Caco-2 (cell line): ENCODE measurements around the gene CDH19. TPM values are rescaled to one million over a fixed set of nuclear protein-coding genes. Genes with fewer than 3 reads are reported as not detected.
A peak's percentile ranks its signal among the peaks of the same experiment; 100 is the strongest.

Experiments used
- BruUV-seq: library from RNA; stranded (reverse); fragments of 400-500 nt; replicated peaks from 2 replicates; lab custom pipeline; 2021; lab: Mats Ljungman, UMichigan
- CTCF ChIA-PET: fragments of 300-600 bp; sonication (Branson Sonifier 250); formaldehyde crosslinking; loops from one replicate; lab custom pipeline; 2022; ENCODE audit warnings: antibody characterized with exemption; lab: Charles Lee
- POLR2A ChIA-PET: fragments of 300-600 bp; sonication (Branson Sonifier 250); formaldehyde crosslinking; loops from one replicate; lab custom pipeline; 2022; ENCODE audit warnings: antibody characterized with exemption; lab: Charles Lee
- DNase-seq, 2 experiments: peaks; one replicate each; pipeline versions ENCODE4 v3.0.0 to v3.0.0-alpha.2; 2020 to 2022
- H3K27me3 ChIP-seq: replicated peaks from 2 replicates; pipeline ENCODE4 v1.6.0; 2011; ENCODE audit warnings: low read length; ENCODE audit not compliant: control insufficient read depth, insufficient read depth
- H3K36me3 ChIP-seq: 2 replicates; pipeline ENCODE4 v1.5.1; 2011; ENCODE audit warnings: low read length; ENCODE audit not compliant: control insufficient read depth, insufficient read depth
- H3K4me1 ChIP-seq: fragments of 250-450 bp; sonication (Bioruptor Pico); 2 replicates; pipeline ENCODE4 v1.5.1; 2020; ENCODE audit warnings: mild to moderate bottlenecking
- H3K4me3 ChIP-seq: 2 replicates; pipeline ENCODE4 v1.5.1; 2011; ENCODE audit warnings: low read depth, mild to moderate bottlenecking, control low read depth, low read length
- H3K9me3 ChIP-seq: fragments of 250-450 bp; sonication (Bioruptor Pico); 2 replicates; pipeline ENCODE4 v1.5.1; 2020; ENCODE audit warnings: mild to moderate bottlenecking, moderate library complexity
- H3K27ac Mint-ChIP-seq: one replicate; pipeline ENCODE4 v1.8.0; 2022; ENCODE audit warnings: mixed read lengths; ENCODE audit not compliant: unreplicated experiment
- H3K27me3 Mint-ChIP-seq: one replicate; pipeline ENCODE4 v1.8.0; 2022; ENCODE audit warnings: mixed read lengths; ENCODE audit not compliant: insufficient read depth, unreplicated experiment
- H3K36me3 Mint-ChIP-seq: one replicate; pipeline ENCODE4 v1.8.0; 2022; ENCODE audit warnings: mild to moderate bottlenecking, mixed read lengths; ENCODE audit not compliant: insufficient read depth, unreplicated experiment
- H3K4me1 Mint-ChIP-seq: one replicate; pipeline ENCODE4 v1.8.0; 2022; ENCODE audit warnings: low read depth, mixed read lengths; ENCODE audit not compliant: unreplicated experiment
- H3K4me3 Mint-ChIP-seq: one replicate; pipeline ENCODE4 v1.8.0; 2022; ENCODE audit warnings: mild to moderate bottlenecking, moderate library complexity, mixed read lengths; ENCODE audit not compliant: unreplicated experiment
- H3K9me3 Mint-ChIP-seq: one replicate; pipeline ENCODE4 v1.8.0; 2022; ENCODE audit warnings: mixed read lengths; ENCODE audit not compliant: unreplicated experiment
- intact Hi-C: fragments of 100-400 bp; cut with micrococcal nuclease; formaldehyde crosslinking; loops from one replicate; pipeline ENCODE4 v1.10.0; 2022; ENCODE audit not compliant: unreplicated experiment
- total RNA-seq: library from RNA; stranded (reverse); gene quantifications from 2 replicates; pipeline ENCODE4 v1.2.3, GENCODE V29; 2022
- TF ChIP-seq, protein P1 (sequence below), 2 experiments: fragments of 200-600 bp in 1 of 2; IDR thresholded peaks; 1 replicate in 1 of 2; 2 replicates in 1 of 2; pipeline versions ENCODE4 v1.5.1 to v1.8.0; 2011 to 2022; ENCODE audit warnings: antibody characterized with exemption in 1 of 2, control low read depth in 1 of 2, inconsistent platforms in 1 of 2, low read depth in 1 of 2, low read length in 1 of 2, mild to moderate bottlenecking in 1 of 2, moderate library complexity in 1 of 2; ENCODE audit not compliant: insufficient read depth in 1 of 2, severe bottlenecking in 1 of 2, unreplicated experiment in 1 of 2

CDH19 gene
- total RNA-seq, 1 experiment from 2014 or later = not detected

DNA sequence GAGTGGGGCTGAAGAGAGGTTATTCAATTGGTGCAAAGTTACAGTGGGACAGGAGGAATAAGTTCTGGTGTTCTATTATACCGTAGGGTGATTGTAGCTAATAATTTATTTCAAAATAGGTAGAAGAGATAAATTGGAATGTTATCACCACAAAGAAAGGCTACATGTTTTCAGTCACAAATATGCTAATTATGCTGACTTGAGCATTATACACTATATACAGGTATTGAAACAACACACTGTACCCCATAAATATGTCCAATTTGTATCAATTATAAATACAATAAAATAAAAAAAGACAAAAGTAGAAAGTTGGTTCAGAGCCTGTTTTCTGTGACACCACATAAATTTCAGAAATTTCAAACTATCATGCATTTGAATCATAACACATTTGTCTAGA, 97.7 kb downstream of the CDH19 start:
- no peak overlapping the region for H3K27ac Mint-ChIP-seq
- no peaks in the 10 kb centered on the region for H3K4me1 Mint-ChIP-seq
- no peak overlapping the region for H3K4me3 ChIP-seq
- ChIA-PET POLR2A (no interaction called here), CTCF (no interaction called here)
- TF ChIP-seq, protein P1, sequence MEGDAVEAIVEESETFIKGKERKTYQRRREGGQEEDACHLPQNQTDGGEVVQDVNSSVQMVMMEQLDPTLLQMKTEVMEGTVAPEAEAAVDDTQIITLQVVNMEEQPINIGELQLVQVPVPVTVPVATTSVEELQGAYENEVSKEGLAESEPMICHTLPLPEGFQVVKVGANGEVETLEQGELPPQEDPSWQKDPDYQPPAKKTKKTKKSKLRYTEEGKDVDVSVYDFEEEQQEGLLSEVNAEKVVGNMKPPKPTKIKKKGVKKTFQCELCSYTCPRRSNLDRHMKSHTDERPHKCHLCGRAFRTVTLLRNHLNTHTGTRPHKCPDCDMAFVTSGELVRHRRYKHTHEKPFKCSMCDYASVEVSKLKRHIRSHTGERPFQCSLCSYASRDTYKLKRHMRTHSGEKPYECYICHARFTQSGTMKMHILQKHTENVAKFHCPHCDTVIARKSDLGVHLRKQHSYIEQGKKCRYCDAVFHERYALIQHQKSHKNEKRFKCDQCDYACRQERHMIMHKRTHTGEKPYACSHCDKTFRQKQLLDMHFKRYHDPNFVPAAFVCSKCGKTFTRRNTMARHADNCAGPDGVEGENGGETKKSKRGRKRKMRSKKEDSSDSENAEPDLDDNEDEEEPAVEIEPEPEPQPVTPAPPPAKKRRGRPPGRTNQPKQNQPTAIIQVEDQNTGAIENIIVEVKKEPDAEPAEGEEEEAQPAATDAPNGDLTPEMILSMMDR (IDR thresholded peaks at IDR 0.05; ENCODE audit: insufficient read depth in 1 of 2, low read depth in 1 of 2, low read length in 1 of 2, severe bottlenecking in 1 of 2, unreplicated experiment in 1 of 2) = no peak
- H3K9me3 Mint-ChIP-seq = no peaks in the 10 kb centered on the region
- no TSS peak for BruUV-seq
- H3K36me3 Mint-ChIP-seq = no peaks in the 10 kb centered on the region
- no peaks in the 10 kb centered on the region for H3K4me1 ChIP-seq
- intact Hi-C loops = no loop called here
- H3K27me3 ChIP-seq = no peaks in the 10 kb centered on the region
- H3K4me3 Mint-ChIP-seq = no peak overlapping the region
- no peaks in the 10 kb centered on the region for H3K27me3 Mint-ChIP-seq
- no peaks in the 10 kb centered on the region for H3K36me3 ChIP-seq
- DNase-seq = no peak
- no peaks in the 10 kb centered on the region for H3K9me3 ChIP-seq

DNA sequence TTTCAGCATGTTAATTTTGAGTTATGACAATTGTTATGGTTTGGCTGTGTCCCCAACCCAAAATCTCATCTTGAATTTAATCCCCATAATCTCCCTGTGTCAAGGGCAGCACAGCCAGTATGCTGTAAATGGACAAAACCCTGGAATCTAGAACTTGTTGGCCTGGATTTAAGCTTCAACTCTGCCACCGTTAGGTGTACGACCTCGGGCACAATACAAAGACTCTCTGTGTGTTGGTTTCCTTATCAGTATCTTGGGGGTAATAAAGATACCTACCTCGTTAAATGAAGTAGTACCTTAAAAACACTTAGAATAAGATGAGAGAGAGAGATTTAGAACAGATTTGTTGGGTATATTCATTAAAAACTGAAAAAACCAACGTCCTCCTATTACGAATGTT, 106.5 kb downstream of the CDH19 start:
- no peaks in the 10 kb centered on the region for H3K27me3 Mint-ChIP-seq
- CTCF ChIA-PET = no interaction called here
- POLR2A ChIA-PET = no interaction called here
- TF ChIP-seq, protein P1 (IDR thresholded peaks at IDR 0.05; ENCODE audit: insufficient read depth in 1 of 2, low read depth in 1 of 2, low read length in 1 of 2, severe bottlenecking in 1 of 2, unreplicated experiment in 1 of 2) = no peak
- H3K9me3 Mint-ChIP-seq = no peaks in the 10 kb centered on the region
- no peaks in the 10 kb centered on the region for H3K36me3 ChIP-seq
- intact Hi-C loops = loop anchor here (10.0 kb wide), 2 partner anchors 373 to 773 kb away; no protein-coding TSS in a partner anchor
- no peak overlapping the region for H3K4me3 ChIP-seq
- H3K36me3 Mint-ChIP-seq = no peaks in the 10 kb centered on the region
- DNase-seq = no peak
- no TSS peak for BruUV-seq
- no peaks in the 10 kb centered on the region for H3K4me1 Mint-ChIP-seq
- no peaks in the 10 kb centered on the region for H3K27me3 ChIP-seq
- H3K4me3 Mint-ChIP-seq = no peak overlapping the region
- H3K27ac Mint-ChIP-seq = no peak overlapping the region
- H3K9me3 ChIP-seq = no peaks in the 10 kb centered on the region
- no peaks in the 10 kb centered on the region for H3K4me1 ChIP-seq

DNA sequence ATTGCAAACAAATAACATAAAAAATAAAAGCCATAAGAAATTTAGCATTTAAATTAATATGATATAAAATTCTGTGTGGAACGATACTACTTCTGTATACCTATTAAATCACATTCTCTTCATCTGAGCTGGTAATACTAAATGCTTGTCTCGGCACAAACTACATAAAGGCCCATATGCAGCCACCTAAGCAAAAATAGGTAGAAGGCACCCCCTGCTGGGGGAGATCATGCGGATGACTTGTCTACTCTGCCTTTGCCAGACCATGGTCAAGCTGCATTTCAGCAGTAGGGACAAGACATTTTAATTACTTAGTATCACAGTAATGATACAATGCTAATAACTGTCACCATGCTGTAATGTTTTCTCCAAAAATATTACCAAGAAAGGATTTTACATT, 108.0 kb downstream of the CDH19 start:
- intact Hi-C loops = loop anchor here (1.0 to 10.0 kb wide), 3 partner anchors 371 to 771 kb away; no protein-coding TSS in a partner anchor

More for the DNA sequence above, 108.0 kb downstream of the CDH19 start:
- peak; percentile 42 to 68 for DNase-seq
- ChIA-PET POLR2A (no interaction called here), CTCF (no interaction called here)
- Mint-ChIP-seq H3K9me3 (no peaks in the 10 kb centered on the region), H3K27ac (no peak overlapping the region), H3K4me1 (no peaks in the 10 kb centered on the region), H3K36me3 (no peaks in the 10 kb centered on the region), H3K27me3 (no peaks in the 10 kb centered on the region), H3K4me3 (no peak overlapping the region)
- Histone ChIP-seq H3K36me3 (no peaks in the 10 kb centered on the region), H3K9me3 (no peaks in the 10 kb centered on the region), H3K4me3 (no peak overlapping the region), H3K27me3 (no peaks in the 10 kb centered on the region), H3K4me1 (no peaks in the 10 kb centered on the region)
- no TSS peak for BruUV-seq
- TF ChIP-seq, protein P1 (IDR thresholded peaks at IDR 0.05; ENCODE audit: insufficient read depth in 1 of 2, low read depth in 1 of 2, low read length in 1 of 2, severe bottlenecking in 1 of 2, unreplicated experiment in 1 of 2) = peak; percentile 32 to 50
